Gastrocnemius medialis (tissue), 4 donors: ENCODE measurements around the gene CACNA1D. TPM values are rescaled to one million over a fixed set of nuclear protein-coding genes. Genes with fewer than 3 reads are reported as not detected.

Source experiments
- ATAC-seq, 2 donors: fragments of 150-250 bp; one replicate each; pipeline ENCODE4 v1.9.1; 2016
- DNase-seq, 2 donors: peaks; one replicate each; pipeline ENCODE4 v3.0.0-alpha.2; 2019
- H3K27ac ChIP-seq, 4 donors: fragments of 200-600 bp; sonication (generic); 1 replicate in 1 of 4; 2 replicates in 3 of 4; pipeline ENCODE4 v1.5.1; 2016 to 2018; ENCODE audit warnings: mild to moderate bottlenecking in 2 of 4, moderate library complexity in 1 of 4
- H3K27me3 ChIP-seq, 3 donors: fragments of 200-600 bp; sonication (generic) in 2 of 3; 1 replicate in 1 of 3; 2 replicates in 2 of 3; pipeline versions ENCODE4 v1.5.1 to v1.6.0; 2016 to 2019; ENCODE audit warnings: mild to moderate bottlenecking in 1 of 3, moderate library complexity in 1 of 3
- H3K36me3 ChIP-seq, 2 donors: fragments of 200-600 bp; sonication (generic) in 1 of 2; one replicate each; pipeline ENCODE4 v1.5.1; 2017 to 2018
- H3K4me1 ChIP-seq, 2 donors: fragments of 200-600 bp; sonication (generic) in 1 of 2; one replicate each; pipeline ENCODE4 v1.5.1; 2016 to 2017; ENCODE audit warnings: mild to moderate bottlenecking in 2 of 2
- H3K4me3 ChIP-seq, 4 donors: fragments of 200-600 bp; sonication (generic) in 3 of 4; 1 replicate in 1 of 4; 2 replicates in 3 of 4; pipeline ENCODE4 v1.5.1; 2016 to 2019; ENCODE audit warnings: mild to moderate bottlenecking in 2 of 4
- H3K9me3 ChIP-seq, 3 donors: fragments of 200-600 bp; sonication (generic) in 2 of 3; 1 replicate in 1 of 3; 2 replicates in 2 of 3; pipeline ENCODE4 v1.5.1; 2016 to 2019
- POLR2A ChIP-seq, 2 donors: fragments of 450-650 bp; IDR thresholded peaks; one replicate each; pipeline ENCODE4 v1.6.1; 2017; ENCODE audit warnings: antibody characterized with exemption in 2 of 2, mild to moderate bottlenecking in 2 of 2, moderate library complexity in 2 of 2
- in situ Hi-C, 4 donors: fragments of 200-750 bp; cut with MboI; loops; one replicate each; pipeline versions ENCODE4 v1.15.0 to v1.8.0; 2017; ENCODE audit warnings: low sequenced_read_pairs in 4 of 4
- intact Hi-C: fragments of 100-400 bp; cut with DNase I; formaldehyde crosslinking; loops from one replicate; pipeline ENCODE4 v1.15.1; 2023; ENCODE audit warnings: low total_unique reads
- total RNA-seq, 4 donors: library from RNA; depleted of rRNA; stranded (reverse); fragments of >200 nt; gene quantifications; one replicate each; pipeline versions ENCODE4 v1.1.0 to v1.2.3, GENCODE V29; 2016
- TF ChIP-seq, protein P1 (sequence below), 5 experiments: fragments of 450-650 bp in 3 of 5; fragments of 200-600 bp in 2 of 5; sonication (generic) in 2 of 5; IDR thresholded peaks in 4 of 5; conservative IDR thresholded peaks in 1 of 5; 1 replicate in 4 of 5; 2 replicates in 1 of 5; pipeline ENCODE4 v1.5.1; 2016 to 2019; ENCODE audit warnings: antibody characterized with exemption in 5 of 5, mild to moderate bottlenecking in 3 of 5, moderate library complexity in 3 of 5

The CACNA1D gene
- total RNA-seq, 4 donors from 2014 or later, result 0.18 to 0.34 TPM; not detected in 2

GRCh38 chr3:53597136-53597915 is 102.9 kb downstream of the CACNA1D start:
- no peak for TF ChIP-seq POLR2A (IDR thresholded peaks at IDR 0.05)
- TF ChIP-seq, protein P1, sequence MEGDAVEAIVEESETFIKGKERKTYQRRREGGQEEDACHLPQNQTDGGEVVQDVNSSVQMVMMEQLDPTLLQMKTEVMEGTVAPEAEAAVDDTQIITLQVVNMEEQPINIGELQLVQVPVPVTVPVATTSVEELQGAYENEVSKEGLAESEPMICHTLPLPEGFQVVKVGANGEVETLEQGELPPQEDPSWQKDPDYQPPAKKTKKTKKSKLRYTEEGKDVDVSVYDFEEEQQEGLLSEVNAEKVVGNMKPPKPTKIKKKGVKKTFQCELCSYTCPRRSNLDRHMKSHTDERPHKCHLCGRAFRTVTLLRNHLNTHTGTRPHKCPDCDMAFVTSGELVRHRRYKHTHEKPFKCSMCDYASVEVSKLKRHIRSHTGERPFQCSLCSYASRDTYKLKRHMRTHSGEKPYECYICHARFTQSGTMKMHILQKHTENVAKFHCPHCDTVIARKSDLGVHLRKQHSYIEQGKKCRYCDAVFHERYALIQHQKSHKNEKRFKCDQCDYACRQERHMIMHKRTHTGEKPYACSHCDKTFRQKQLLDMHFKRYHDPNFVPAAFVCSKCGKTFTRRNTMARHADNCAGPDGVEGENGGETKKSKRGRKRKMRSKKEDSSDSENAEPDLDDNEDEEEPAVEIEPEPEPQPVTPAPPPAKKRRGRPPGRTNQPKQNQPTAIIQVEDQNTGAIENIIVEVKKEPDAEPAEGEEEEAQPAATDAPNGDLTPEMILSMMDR (IDR thresholded peaks at IDR 0.05 in 4 of 5, conservative IDR thresholded peaks at IDR 0.05 in 1 of 5), result no peak
- no peaks in the 10 kb centered on the region for H3K9me3 ChIP-seq
- no peaks in the 10 kb centered on the region for H3K4me1 ChIP-seq
- ATAC-seq (no peak), DNase-seq (no peak)
- no peaks in the 10 kb centered on the region for H3K36me3 ChIP-seq
- no peak overlapping the region for H3K4me3 ChIP-seq
- intact Hi-C loops (no loop called here), in situ Hi-C loops (no loop called here)
- H3K27me3 ChIP-seq, result no peaks in the 10 kb centered on the region
- no peak overlapping the region for H3K27ac ChIP-seq

DNA sequence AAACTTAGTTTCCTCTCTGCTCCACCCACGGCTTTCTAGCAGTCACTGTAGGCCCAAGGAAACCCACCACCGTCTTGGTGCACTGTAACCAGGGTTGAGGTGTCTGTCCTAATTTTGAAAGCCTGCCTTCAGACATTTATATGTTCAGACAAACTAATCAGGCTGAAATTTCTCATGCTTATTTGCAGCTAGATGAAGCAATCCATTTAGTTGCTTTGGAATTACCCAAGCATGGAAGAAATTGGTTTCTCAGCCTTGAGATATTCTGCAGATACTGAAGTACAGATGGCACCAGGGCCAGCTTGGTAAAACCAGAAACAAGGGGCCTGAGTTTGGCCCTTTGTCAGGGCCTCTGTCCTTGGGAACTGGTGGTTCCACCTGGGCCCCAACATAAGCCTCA is 105.4 kb downstream of the CACNA1D start:
- Histone ChIP-seq H3K4me3 (no peak overlapping the region), H3K27me3 (no peaks in the 10 kb centered on the region), H3K9me3 (no peaks in the 10 kb centered on the region), H3K4me1 (no peaks in the 10 kb centered on the region), H3K36me3 (no peaks in the 10 kb centered on the region), H3K27ac (no peak overlapping the region)
- TF ChIP-seq POLR2A (IDR thresholded peaks at IDR 0.05), result no peak
- TF ChIP-seq, protein P1 (IDR thresholded peaks at IDR 0.05 in 4 of 5, conservative IDR thresholded peaks at IDR 0.05 in 1 of 5), result no peak
- ATAC-seq (no peak), DNase-seq (no peak)
- intact Hi-C loops, result no loop called here
- in situ Hi-C loops, result no loop called here

DNA sequence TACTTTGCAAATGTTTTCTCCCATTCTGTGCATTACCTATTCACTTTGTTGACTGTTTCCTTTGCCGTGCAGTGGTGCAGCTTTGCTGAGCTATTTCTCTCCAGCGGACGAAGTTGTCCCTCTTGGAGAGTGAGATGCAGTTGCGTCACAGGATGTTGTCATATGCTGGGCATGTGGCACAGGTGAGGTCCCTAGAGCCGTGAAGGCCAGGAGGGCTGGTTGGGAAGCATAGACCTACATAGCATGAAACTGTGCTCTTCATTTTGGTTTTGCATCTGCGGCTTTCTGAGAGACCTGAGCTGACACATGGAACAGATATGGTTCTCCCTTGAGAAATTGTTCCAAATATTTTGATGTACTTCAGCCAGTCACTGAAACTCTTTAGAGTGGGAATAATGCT is 108.5 kb downstream of the CACNA1D start:
- ATAC-seq, result no peak
- Histone ChIP-seq H3K36me3 (no peaks in the 10 kb centered on the region), H3K9me3 (peaks cover 0 to 4% (median 4%) of the 10 kb centered on the region in 3 donors), H3K4me3 (no peak overlapping the region), H3K27me3 (no peaks in the 10 kb centered on the region), H3K27ac (no peak overlapping the region), H3K4me1 (no peaks in the 10 kb centered on the region)
- no peak for DNase-seq
- TF ChIP-seq, protein P1 (IDR thresholded peaks at IDR 0.05 in 4 of 5, conservative IDR thresholded peaks at IDR 0.05 in 1 of 5), result no peak
- no peak for TF ChIP-seq POLR2A (IDR thresholded peaks at IDR 0.05)
- intact Hi-C loops (no loop called here), in situ Hi-C loops (no loop called here)

DNA sequence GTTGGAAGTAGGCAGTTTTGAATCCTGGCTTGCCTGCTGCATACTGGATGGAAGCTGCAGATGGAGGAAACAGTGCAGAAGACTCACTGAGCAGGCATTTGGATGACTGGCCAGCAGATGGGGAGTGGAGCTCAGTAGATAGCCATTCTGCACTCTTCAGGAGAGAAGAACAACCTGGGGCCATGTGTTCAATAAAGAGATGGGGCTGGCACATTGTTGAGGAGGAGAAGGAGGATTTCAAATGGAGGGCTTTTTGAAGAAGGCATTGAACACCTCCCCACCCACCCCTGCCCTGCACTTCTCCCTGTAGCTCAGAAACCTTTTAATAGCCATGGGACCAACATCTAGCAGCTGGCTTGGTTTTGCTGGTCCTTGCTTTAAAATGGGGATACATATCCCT is 109.8 kb downstream of the CACNA1D start:
- peaks cover 0 to 4% (median 4%) of the 10 kb centered on the region in 3 donors for H3K9me3 ChIP-seq
- DNase-seq (no peak), ATAC-seq (no peak)
- H3K27me3 ChIP-seq, result no peaks in the 10 kb centered on the region
- TF ChIP-seq POLR2A (IDR thresholded peaks at IDR 0.05), result no peak
- no peak overlapping the region for H3K4me3 ChIP-seq
- H3K4me1 ChIP-seq, result no peaks in the 10 kb centered on the region
- H3K27ac ChIP-seq, result no peak overlapping the region
- intact Hi-C loops, result no loop called here
- in situ Hi-C loops, result no loop called here
- no peaks in the 10 kb centered on the region for H3K36me3 ChIP-seq

DNA sequence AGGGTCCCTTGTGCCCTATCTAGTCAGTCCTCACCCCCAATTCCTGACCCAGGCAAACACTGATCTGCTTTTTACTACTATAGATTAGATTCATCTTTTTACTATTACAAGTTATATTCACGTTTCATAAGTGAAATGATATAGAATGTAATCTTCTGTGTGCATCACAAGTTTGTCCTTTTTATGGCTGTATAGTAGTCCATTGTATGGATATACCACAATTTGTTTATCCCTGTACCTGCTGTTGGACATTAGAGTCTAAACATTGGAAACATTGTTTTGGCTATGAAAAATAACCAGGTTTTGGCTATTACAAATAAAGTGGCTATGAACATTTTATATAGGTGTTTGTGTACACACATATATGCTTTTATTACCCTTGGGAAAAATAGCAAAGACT is 112.4 kb downstream of the CACNA1D start:
- H3K9me3 ChIP-seq, result peaks cover 0 to 4% (median 4%) of the 10 kb centered on the region in 3 donors
- DNase-seq (no peak), ATAC-seq (no peak)
- H3K36me3 ChIP-seq, result no peaks in the 10 kb centered on the region
- intact Hi-C loops, result no loop called here
- no peak overlapping the region for H3K27ac ChIP-seq
- H3K4me1 ChIP-seq, result no peaks in the 10 kb centered on the region
- TF ChIP-seq POLR2A (IDR thresholded peaks at IDR 0.05), result no peak
- TF ChIP-seq, protein P1 (IDR thresholded peaks at IDR 0.05 in 4 of 5, conservative IDR thresholded peaks at IDR 0.05 in 1 of 5), result no peak
- in situ Hi-C loops, result no loop called here
- H3K27me3 ChIP-seq, result no peaks in the 10 kb centered on the region
- no peak overlapping the region for H3K4me3 ChIP-seq
